IPS-NIHi11 (cell line): ENCODE measurements around the gene XIRP1.

Experiments
- DNase-seq: peaks from one replicate; pipeline ENCODE4 v3.0.0; 2012; ENCODE audit warnings: mixed read lengths, low spot score

Gene XIRP1

GRCh38 chr3:39165518-39165917 lies 26.9 kb downstream of the XIRP1 start:
- DNase-seq: no peak

GRCh38 chr3:39164414-39164813 lies 28.0 kb downstream of the XIRP1 start:
- no peak for DNase-seq

GRCh38 chr3:39158148-39158715 lies 34.2 kb downstream of the XIRP1 start:
- DNase-seq: no peak

- DNase-seq: no peak
Measured at GRCh38 chr3:39157359-39157758, 35.0 kb downstream of the XIRP1 start.

GRCh38 chr3:39156421-39156820 lies 36.0 kb downstream of the XIRP1 start:
- no peak for DNase-seq

- peak; percentile 80 for DNase-seq
Measured at GRCh38 chr3:39154280-39155021, 37.9 kb downstream of the XIRP1 start.

- DNase-seq: no peak
Measured at GRCh38 chr3:39153977-39154279, 38.5 kb downstream of the XIRP1 start.

- peak; percentile 50 for DNase-seq
Measured at GRCh38 chr3:39150803-39151631, 41.4 kb downstream of the XIRP1 start.

- no peak for DNase-seq
Measured at GRCh38 chr3:39150148-39150802, 42.1 kb downstream of the XIRP1 start.

GRCh38 chr3:39149498-39150147 lies 42.8 kb downstream of the XIRP1 start:
- DNase-seq: no peak

GRCh38 chr3:39149059-39149455 lies 43.3 kb downstream of the XIRP1 start:
- no peak for DNase-seq

- DNase-seq: no peak
Measured at GRCh38 chr3:39148435-39149058, 43.8 kb downstream of the XIRP1 start.

- DNase-seq: no peak
Measured at GRCh38 chr3:39147711-39148434, 44.5 kb downstream of the XIRP1 start.

GRCh38 chr3:39146611-39147591 lies 45.5 kb downstream of the XIRP1 start:
- DNase-seq: no peak

GRCh38 chr3:39146083-39146501 lies 46.3 kb downstream of the XIRP1 start:
- DNase-seq: no peak

GRCh38 chr3:39144748-39145380 lies 47.5 kb downstream of the XIRP1 start:
- DNase-seq: no peak

- DNase-seq: no peak
Measured at GRCh38 chr3:39144095-39144747, 48.2 kb downstream of the XIRP1 start.

GRCh38 chr3:39143051-39143885 lies 49.1 kb downstream of the XIRP1 start:
- no peak for DNase-seq
